Smooth muscle cell (in vitro differentiated cells): ENCODE measurements around the gene RASSF4. TPM values are rescaled to one million over a fixed set of nuclear protein-coding genes. Genes with fewer than 3 reads are reported as not detected.

Source experiments
- DNase-seq: peaks from one replicate; lab custom pipeline; 2025; ENCODE audit not compliant: unreplicated experiment; lab: John Stamatoyannopoulos, UW
- H2AFZ ChIP-seq: fragments of 200-600 bp; sonication (generic); 2 replicates; pipeline ENCODE4 v1.6.0; 2016; ENCODE audit warnings: antibody characterized with exemption, low read depth, mild to moderate bottlenecking
- H3F3A ChIP-seq: fragments of 200-600 bp; sonication (generic); 2 replicates; pipeline ENCODE4 v1.6.0; 2017; ENCODE audit warnings: antibody characterized with exemption, low read depth
- H3K27ac ChIP-seq: fragments of 200-600 bp; sonication (generic); 2 replicates; pipeline ENCODE4 v1.5.1; 2016; ENCODE audit warnings: low read depth, mild to moderate bottlenecking
- H3K27me3 ChIP-seq: fragments of 200-600 bp; sonication (generic); 2 replicates; pipeline ENCODE4 v1.6.1; 2016; ENCODE audit warnings: low read depth, mild to moderate bottlenecking
- H3K36me3 ChIP-seq: fragments of 200-600 bp; sonication (generic); 2 replicates; pipeline ENCODE4 v1.5.1; 2016; ENCODE audit warnings: low read depth
- H3K4me1 ChIP-seq: fragments of 200-600 bp; sonication (generic); 2 replicates; pipeline ENCODE4 v1.5.1; 2016; ENCODE audit warnings: low read depth
- H3K4me2 ChIP-seq: fragments of 200-600 bp; sonication (generic); 2 replicates; pipeline ENCODE4 v1.6.0; 2016; ENCODE audit warnings: mild to moderate bottlenecking
- H3K4me3 ChIP-seq: fragments of 200-600 bp; sonication (generic); 2 replicates; pipeline ENCODE4 v1.5.1; 2016; ENCODE audit warnings: mild to moderate bottlenecking
- H3K79me2 ChIP-seq: fragments of 200-600 bp; sonication (generic); 2 replicates; pipeline ENCODE4 v1.6.0; 2016; ENCODE audit warnings: low read depth, mild to moderate bottlenecking
- H3K9ac ChIP-seq: fragments of 200-600 bp; sonication (generic); 2 replicates; pipeline ENCODE4 v1.6.0; 2016; ENCODE audit warnings: low read depth
- H3K9me3 ChIP-seq: fragments of 200-600 bp; sonication (generic); replicated peaks from 2 replicates; pipeline ENCODE4 v1.5.1; 2016; ENCODE audit warnings: low read depth
- H4K20me1 ChIP-seq: fragments of 200-600 bp; sonication (generic); 2 replicates; pipeline ENCODE4 v1.6.0; 2016; ENCODE audit warnings: low read depth
- WGBS: methylation state at CpG from one replicate; pipeline ENCODE4 v1.1.7; 2016; ENCODE audit warnings: low lambda C conversion rate; 5-methylcytosine and 5-hydroxymethylcytosine counted together
- polyA plus RNA-seq: library from polyadenylated mRNA; unstranded; fragments of >200 nt; fragmentation: Nextera tagmentation; extraction: Ambion mirVana; gene quantifications from 2 replicates; pipeline ENCODE4 v1.2.1, GENCODE V29; 2016
- total RNA-seq: library from RNA; depleted of rRNA; stranded (reverse); fragments of >200 nt; gene quantifications from 2 replicates; pipeline ENCODE4 v1.2.3, GENCODE V29; 2014
- TF ChIP-seq, protein P1 (sequence below): fragments of 200-600 bp; sonication (generic); IDR thresholded peaks from 2 replicates; pipeline ENCODE4 v1.5.1; 2017; ENCODE audit warnings: borderline replicate concordance, mild to moderate bottlenecking, antibody characterized with exemption; ENCODE audit not compliant: insufficient read depth, poor library complexity, severe bottlenecking

Gene RASSF4
- total and polyA plus RNA-seq, 2 experiments from 2014 or later, result 8.3 to 14.8 TPM

- WGBS, result 7% methylated on average over 43 of the region's 46 CpGs
- H3F3A ChIP-seq, result peaks cover 6% of the 10 kb centered on the region
- peak overlapping the region; percentile 50 for H3K4me3 ChIP-seq
- peak overlapping the region; percentile 73 for H3K9ac ChIP-seq
- H3K27ac ChIP-seq, result peak overlapping the region; percentile 56
- no peaks in the 10 kb centered on the region for H4K20me1 ChIP-seq
- H3K9me3 ChIP-seq, result no peaks in the 10 kb centered on the region
- TF ChIP-seq, protein P1, sequence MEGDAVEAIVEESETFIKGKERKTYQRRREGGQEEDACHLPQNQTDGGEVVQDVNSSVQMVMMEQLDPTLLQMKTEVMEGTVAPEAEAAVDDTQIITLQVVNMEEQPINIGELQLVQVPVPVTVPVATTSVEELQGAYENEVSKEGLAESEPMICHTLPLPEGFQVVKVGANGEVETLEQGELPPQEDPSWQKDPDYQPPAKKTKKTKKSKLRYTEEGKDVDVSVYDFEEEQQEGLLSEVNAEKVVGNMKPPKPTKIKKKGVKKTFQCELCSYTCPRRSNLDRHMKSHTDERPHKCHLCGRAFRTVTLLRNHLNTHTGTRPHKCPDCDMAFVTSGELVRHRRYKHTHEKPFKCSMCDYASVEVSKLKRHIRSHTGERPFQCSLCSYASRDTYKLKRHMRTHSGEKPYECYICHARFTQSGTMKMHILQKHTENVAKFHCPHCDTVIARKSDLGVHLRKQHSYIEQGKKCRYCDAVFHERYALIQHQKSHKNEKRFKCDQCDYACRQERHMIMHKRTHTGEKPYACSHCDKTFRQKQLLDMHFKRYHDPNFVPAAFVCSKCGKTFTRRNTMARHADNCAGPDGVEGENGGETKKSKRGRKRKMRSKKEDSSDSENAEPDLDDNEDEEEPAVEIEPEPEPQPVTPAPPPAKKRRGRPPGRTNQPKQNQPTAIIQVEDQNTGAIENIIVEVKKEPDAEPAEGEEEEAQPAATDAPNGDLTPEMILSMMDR, result peak; percentile 99
- peak; percentile 40 for DNase-seq
- H3K4me1 ChIP-seq, result peaks cover 18% of the 10 kb centered on the region
- H3K4me2 ChIP-seq, result peak overlapping the region; percentile 90
- H3K36me3 ChIP-seq, result no peaks in the 10 kb centered on the region
- H3K79me2 ChIP-seq, result no peaks in the 10 kb centered on the region
- no peaks in the 10 kb centered on the region for H3K27me3 ChIP-seq
- H2AFZ ChIP-seq, result peak overlapping the region; percentile 93
Observed at GRCh38 chr10:44974628-44975430, 15.2 kb downstream of the RASSF4 start.

GRCh38 chr10:44975431-44976331 is 16.1 kb downstream of the RASSF4 start:
- Histone ChIP-seq H3K27me3 (no peaks in the 10 kb centered on the region), H3F3A (peaks cover 6% of the 10 kb centered on the region), H3K79me2 (no peaks in the 10 kb centered on the region), H3K9ac (no peak overlapping the region), H3K4me3 (peak overlapping the region; percentile 50), H3K27ac (peak overlapping the region; percentile 58), H3K36me3 (no peaks in the 10 kb centered on the region), H4K20me1 (no peaks in the 10 kb centered on the region), H3K9me3 (no peaks in the 10 kb centered on the region), H2AFZ (no peak overlapping the region), H3K4me1 (peaks cover 27% of the 10 kb centered on the region), H3K4me2 (peak overlapping the region; percentile 90)
- 13% methylated on average over 10 of the region's 10 CpGs for WGBS
- DNase-seq, result peak; percentile 27
- TF ChIP-seq, protein P1, result no peak

- no peak overlapping the region for H3K4me3 ChIP-seq
- H3K27ac ChIP-seq, result peak overlapping the region; percentile 58
- no peak overlapping the region for H3K9ac ChIP-seq
- no peaks in the 10 kb centered on the region for H3K36me3 ChIP-seq
- DNase-seq, result no peak
- 98% methylated on average over 9 of the region's 9 CpGs for WGBS
- H3K4me2 ChIP-seq, result peak overlapping the region; percentile 90
- H3F3A ChIP-seq, result peaks cover 6% of the 10 kb centered on the region
- TF ChIP-seq, protein P1, result no peak
- no peaks in the 10 kb centered on the region for H3K27me3 ChIP-seq
- H2AFZ ChIP-seq, result no peak overlapping the region
- H4K20me1 ChIP-seq, result no peaks in the 10 kb centered on the region
- no peaks in the 10 kb centered on the region for H3K9me3 ChIP-seq
- H3K79me2 ChIP-seq, result no peaks in the 10 kb centered on the region
- peaks cover 35% of the 10 kb centered on the region for H3K4me1 ChIP-seq
Observed at GRCh38 chr10:44976352-44977198, 17.0 kb downstream of the RASSF4 start.
